HG02981 (cell line): Measurements from ENCODE around the gene HDHD2.
A peak's percentile ranks its signal among the peaks of the same experiment; 100 is the strongest.

ENCODE experiments used
- ATAC-seq: cut with Tn5 transposase; IDR thresholded peaks from one replicate; pipeline ENCODE4 v1.9.1; 2021; ENCODE audit warnings: mild to moderate bottlenecking, moderate library complexity; ENCODE audit not compliant: unreplicated experiment

Gene HDHD2

DNA sequence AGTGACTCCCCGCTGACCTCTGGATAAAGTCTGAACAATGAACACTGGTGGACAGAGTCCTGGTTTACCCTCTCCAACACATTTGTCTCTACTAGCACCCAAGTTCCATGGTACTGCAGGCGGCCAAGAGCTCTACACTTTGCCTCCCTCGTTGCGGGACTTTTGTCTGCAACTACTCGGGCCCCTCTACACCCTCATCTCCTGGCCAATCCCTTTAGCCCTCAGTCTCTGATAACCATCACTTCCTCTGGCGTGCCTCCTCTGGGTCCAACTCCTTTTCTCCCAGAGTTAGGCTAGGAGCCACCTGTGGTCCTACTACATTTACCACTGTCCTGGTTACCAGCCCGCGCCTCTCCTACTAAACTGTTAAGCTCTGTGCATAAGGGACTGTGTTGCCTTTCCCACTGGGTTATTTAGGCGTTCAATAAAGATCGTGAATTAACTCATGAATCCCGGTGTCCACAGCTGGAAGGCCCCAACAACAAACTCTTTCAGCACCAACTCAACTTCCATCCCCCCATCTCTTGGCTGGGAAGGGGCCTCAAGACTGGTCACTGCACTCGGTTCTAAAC lies 757 bp downstream of the HDHD2 start:
- no peak for ATAC-seq

DNA sequence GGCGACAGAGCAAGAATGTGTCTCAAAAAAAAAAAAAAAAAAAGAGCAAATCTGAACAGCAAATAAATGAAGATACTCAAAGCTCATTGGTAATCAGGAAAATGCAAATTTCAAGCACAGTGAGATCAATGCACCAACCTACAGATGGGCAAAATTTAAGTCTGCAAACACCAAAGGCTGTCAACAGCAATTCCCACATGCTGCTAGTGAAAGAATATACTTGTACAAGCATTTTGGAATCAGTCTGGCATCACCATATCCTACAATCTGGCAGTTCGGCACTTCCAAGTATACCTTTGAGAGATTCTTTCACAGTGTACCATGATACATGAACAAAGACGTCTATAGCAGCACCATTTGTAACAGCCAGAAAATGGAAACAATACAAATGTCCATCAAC lies 4.1 kb downstream of the HDHD2 start:
- ATAC-seq, result no peak

DNA sequence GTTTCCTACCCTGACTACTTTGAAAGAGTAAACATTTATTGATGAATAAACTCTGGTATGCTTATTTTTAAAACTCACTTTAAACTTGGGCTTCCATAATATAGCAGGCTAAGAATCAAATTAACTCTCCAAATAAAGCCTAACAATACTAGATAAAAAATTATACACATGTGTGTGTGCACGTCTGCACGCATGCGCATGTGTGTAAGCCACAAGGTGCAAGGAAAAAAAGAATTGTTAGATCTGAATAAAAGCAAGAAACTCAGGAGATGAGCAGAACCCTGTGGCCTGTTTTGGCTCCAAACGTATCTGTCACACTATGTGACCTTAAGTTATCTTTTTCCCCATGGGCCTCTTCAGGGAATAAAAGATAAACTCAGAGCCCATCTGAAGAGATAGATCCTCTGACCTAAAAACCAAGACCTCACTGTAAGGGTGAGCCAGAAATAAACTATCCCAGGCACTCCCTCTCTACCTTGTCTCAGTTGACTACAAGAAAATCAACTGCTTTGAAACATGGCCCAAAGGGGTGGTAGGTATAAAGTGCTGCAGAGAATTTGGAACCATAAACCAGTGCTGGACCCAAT lies 6.3 kb downstream of the HDHD2 start:
- ATAC-seq, result no peak

DNA sequence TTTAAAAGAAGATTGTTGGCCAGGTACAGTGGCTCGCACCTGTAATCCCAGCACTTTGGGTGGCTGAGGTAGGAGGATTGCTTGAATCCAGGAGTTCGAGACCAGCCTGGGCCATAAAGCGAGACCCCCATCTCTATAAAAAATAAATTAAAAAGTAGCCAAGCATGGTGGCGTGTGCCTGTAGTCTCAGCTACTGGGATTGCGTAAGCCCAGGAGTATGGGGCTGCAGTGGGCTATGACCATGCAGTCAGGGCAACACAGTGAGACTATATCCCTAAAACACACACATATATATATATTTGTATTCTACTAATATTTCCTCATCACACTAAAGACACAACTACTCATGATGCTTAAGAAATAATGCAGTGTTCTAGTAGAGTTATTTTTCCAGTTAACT lies 7.1 kb downstream of the HDHD2 start:
- no peak for ATAC-seq

DNA sequence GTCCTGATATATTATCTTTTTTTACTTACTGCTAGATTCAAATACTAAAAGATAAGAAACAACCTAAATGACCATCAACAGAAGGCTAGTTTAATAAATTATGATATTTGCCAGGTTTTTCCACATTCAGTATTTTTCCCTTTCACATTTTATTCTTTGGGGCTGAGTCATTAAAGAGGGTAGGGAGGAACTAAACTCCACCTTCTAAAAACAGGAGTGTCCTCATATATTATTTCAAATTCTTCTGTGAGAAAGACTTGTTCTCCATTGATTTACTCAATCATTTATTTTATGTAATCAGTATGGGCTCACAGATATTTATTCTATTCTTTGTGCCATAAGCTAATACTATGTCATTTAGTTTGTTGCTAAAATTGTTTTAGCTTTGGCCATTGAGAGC lies 9.0 kb downstream of the HDHD2 start:
- no peak for ATAC-seq

DNA sequence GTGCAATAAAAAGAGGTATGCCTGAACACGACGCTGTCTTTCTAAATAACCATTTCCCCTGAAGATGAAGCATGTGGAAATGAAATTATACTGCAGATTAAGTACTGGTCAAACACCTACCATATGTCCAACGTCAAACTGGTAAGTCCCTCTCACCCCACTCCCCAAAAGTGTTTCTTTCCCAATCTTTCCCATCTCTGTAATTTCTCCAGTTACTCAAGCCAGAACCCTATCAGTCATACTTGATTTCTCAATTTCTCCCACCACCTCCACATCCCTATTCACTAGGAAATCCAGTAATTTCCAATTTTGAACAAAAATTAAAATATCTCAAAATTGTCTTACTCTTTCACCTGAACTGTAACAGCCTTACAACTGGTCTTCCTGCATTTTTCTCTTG lies 29.2 kb downstream of the HDHD2 start:
- ATAC-seq, result no peak

DNA sequence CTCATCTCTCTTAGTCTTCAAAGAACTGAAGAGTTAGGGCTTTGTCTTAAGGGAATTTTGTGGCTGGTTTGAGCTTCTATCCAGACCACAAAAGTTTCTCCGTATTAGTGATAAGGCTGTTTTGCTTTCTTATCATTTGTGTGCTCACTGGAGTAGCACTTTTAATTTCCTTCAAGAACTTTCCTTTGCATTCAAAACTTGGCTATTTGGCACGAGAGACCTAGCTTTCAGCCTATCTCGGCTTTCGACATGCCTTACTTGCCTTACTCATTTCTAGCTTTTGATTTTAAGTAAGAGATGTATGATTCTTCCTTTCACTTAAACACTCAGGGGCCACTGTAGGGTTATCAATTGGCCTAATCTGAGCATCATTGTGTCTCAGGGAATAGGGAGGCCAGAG lies 29.9 kb downstream of the HDHD2 start:
- peak; percentile 89 for ATAC-seq

DNA sequence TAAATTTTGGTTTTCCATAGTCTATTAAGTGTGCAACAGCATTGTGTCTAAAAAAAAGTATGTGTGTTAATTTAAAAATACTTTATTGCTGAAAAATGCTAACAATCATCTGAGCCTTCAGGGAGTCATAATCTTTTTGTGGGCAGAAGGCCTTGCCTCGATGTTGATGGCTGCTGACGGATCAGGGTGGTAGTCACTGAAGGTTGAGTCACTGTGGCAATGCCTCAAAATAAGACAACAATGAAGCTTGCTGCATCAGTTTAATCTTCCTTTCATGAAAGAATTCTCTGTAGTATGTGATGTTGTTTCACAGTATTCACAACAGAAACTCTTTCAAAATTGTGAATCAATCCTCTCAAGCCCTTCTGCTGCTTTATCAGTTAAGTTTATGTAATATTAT lies 31.3 kb downstream of the HDHD2 start:
- ATAC-seq, result no peak

DNA sequence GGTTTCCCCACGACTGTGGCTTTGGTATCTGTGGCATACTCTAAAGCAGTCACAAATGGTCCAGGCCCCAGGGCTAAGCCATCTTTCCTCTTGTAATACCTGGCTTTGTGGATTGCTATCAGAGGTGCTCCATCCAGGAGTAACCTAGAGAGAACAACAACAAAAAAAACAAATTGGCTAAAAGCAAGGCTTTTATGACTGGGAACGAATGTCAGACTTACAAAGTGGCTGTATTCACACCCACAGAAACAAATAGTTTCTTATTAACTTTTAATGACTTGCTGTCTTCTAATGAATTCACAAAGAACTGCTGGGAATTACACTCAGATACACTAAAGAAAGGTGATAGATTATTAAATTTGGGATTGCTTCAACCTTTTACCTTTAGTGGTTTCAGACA lies 35.1 kb downstream of the HDHD2 start:
- ATAC-seq, result no peak

DNA sequence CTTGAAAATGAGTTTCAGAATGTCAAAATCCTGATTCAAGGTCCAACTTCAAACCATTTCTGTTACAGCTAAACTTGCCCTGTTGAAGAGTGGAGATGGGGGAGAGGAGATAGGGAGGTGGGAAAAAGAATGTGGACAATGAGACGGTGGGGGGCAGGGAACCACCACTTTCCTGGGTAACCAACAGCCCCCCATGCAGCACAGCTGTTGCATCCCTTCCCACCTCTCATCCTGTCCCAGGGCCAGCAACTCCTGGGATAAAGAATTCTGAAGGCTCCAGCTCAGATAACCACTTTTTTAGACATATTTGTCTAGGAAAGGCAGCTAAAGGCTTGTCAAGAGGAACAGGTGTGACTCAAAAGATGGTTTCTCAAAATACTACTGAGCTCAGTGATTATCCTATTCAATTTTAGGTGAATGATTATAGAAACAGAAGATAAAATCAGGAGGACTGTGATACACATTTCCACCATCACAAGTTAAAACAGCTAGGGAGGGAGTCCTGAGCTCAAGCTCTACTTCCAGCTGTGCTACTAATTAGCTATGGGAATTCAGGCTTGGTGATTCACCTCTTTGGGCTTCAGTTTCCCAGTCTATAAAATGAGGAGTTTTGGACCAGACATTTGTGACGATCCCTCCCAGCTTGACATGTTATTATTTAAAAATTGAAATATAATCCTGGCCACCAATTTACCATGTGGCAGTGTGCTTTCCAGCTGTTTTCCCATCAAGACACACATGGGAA lies 36.3 kb downstream of the HDHD2 start:
- ATAC-seq, result no peak

DNA sequence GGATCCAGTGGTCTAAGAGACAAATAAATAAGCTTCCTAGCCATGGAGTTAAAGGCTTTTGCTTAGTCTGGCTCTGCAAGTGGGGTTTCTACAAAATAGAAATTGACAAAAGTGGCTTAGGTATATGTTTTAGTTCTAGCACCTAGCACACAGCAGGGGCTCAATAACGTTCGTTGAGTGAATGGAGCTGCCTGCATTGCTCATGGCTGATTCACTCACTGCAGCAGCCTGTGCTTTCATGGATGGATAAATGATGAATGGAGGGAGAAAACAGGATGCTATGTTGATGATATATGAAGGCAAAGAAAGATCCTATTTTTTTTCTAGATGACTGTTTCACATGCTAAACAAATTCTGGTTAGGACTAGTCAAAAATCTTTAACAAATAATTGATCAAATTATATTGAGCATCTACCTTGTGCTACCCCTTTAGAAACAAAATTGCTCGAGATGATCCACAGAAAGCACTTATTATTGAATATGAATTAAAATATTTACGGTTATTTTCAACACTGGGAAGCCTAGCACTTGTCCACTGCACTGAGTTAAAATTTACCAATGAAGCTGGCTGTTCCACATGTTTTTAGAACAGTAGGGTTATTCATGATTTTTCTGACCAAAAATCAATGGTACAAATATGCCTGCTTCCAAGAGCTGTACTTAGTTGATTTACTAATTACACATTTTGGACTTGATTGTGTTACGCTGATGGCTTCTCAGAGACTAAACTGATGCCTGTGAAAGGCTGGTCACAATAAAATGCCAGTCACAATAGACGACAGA lies 39.6 kb downstream of the HDHD2 start:
- ATAC-seq, result no peak

DNA sequence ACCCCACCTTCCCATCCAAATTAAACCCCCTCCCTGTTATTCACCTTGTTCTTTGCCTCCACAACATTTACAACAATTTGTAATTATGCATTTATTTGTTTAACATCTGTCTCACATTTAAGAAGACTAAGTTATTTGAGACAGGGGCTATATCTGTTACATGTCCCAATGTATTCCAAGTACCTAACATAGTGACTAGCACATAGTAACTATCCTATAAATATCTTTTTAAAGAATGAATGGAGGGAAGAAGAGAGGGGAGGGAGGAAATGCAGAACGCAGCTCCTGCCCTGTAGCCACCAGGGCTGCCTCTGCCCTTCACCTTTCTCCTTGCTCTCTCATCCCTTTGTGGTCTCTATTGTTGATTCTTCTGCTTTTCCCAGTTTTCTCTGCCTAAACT lies 40.6 kb downstream of the HDHD2 start:
- no peak for ATAC-seq

DNA sequence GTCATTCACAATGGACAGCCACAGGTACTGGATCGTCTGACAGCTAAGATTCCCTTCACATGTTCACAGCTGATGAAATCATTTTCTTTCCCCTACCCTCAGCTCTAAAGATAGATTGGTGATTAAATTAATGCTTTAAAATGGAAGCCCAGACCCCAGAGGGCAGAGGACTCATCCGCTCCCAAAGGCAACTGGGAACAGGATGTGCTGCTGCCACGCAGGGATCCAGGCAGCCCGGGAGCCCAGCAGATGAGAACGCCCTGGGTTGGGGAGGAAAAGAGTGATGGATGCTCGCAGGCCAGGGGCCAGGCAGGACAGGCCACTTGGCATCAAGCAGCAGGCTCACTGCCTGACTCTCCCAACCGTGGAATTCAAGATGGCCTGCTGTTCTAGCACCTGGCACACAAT lies 41.3 kb downstream of the HDHD2 start:
- no peak for ATAC-seq

DNA sequence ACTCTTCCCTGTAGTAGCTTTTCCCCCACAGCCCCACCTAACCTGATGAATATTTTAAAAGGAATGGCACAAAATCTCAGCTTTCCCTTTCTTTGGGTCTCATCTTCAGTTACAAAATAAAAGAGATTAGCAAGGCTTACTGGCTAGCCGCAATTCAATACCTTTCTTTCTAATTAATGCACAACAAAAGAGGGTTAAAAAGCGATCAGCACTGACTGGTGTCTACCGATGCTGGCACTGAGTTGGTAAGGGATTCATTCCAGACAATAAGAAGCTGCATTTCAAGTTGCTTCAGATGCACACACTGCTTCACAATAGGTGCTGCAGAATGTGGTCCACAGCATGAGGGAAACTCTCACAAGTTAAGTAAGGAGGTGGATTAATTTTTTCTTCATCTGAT lies 41.9 kb downstream of the HDHD2 start:
- no peak for ATAC-seq

DNA sequence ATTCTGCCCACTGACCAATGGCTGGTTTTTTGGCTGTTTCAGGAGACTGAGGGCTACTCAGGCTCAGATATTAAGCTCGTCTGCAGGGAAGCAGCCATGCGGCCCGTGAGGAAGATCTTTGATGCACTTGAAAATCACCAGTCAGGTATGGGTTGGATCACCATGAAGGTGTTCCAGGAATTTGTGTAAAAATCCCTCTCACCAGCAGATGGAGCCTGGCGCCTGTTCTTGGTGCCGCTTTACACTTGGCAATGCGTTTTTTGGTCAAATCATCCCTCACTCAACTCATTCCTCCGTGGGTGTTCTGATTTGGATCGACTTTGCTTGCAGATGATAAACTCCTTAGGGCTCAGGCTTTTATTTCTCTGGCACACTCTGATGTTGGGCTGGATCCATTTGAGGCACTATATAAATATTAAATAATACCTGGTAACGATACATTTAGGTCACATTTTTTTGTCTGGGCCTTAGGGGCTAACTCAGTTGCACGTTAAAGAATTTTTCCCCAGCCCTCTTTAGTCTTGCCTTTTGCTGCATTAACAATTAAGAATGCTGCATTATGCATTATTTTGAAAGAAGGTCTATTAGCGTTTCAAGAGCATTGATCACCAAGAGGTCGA lies 50.0 kb downstream of the HDHD2 start:
- peak; percentile 48 for ATAC-seq

DNA sequence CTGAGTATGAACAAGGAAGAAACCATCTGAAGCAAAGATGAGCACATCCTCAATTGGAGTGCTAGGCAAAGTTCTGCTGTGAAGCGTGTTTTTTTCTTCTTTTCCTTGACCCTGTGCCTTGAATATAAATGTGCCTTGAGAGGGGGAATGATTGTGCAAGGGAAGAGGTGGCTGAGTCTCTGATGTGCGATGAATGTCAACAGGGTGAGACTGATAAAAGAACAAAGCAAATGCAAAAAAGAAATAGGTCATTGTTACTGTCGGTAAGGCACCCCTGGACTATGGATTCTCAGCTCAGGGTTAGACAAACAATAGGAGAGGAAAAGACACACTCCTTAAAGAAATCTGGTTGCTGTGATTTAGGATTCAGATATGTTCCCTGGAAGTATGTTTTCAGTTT lies 54.5 kb downstream of the HDHD2 start:
- ATAC-seq, result no peak

DNA sequence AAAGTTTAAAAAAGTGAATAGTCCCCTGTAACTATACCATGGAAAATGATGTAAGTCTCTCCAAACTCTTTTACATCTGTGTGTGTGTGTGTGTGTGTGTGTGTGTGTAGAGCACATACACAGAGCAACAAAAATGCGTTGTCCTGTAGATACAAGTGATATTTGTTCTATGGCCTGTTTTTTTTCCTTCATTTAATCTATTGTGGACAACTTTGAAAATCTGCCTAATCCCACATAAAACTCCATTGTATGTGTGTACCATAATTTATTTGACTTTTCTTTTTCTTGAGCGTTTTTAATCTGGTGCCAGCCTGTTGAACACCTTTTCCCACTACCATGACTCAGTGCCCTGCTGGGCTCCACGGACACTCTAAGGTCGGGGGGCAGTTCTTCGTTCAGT lies 62.6 kb downstream of the HDHD2 start:
- no peak for ATAC-seq

DNA sequence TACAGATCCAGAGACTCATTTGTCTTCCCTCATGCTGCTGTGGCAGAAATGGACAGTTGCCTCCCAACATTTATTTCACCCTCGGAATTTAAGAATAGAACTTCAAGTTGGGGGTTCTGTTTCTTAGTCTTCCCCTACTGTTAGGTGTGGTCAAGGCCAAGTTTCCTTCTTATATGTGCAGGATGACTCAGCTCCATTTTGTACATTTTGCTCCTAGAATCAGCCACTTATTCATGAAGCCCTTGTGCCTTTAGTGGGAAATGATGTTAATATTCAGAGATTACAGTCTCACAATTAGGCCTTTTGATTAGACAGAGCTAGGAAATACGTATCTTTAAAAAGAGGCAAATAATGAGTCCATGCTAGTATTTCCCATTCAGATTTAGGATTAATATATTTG lies 68.7 kb downstream of the HDHD2 start:
- ATAC-seq, result no peak

DNA sequence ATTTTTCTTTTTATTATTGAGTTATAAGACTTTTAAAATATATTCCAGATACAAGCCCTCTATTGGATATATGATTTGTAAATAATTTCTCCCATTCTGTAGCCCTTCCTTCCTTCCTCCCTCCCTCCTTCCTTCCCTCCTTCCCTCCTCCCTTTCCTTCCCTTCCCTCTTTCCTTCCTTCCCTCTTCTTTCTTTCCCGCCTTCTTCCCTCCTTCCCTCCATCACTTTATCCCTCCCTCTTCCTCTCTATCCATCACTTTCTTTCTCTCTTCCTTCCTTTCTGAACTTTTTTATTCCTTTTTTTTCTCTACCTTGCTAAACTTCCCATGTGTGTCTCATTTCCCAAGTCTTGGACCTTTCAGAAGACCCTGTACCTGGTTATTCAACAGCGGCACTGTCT lies 69.4 kb downstream of the HDHD2 start:
- ATAC-seq, result no peak

DNA sequence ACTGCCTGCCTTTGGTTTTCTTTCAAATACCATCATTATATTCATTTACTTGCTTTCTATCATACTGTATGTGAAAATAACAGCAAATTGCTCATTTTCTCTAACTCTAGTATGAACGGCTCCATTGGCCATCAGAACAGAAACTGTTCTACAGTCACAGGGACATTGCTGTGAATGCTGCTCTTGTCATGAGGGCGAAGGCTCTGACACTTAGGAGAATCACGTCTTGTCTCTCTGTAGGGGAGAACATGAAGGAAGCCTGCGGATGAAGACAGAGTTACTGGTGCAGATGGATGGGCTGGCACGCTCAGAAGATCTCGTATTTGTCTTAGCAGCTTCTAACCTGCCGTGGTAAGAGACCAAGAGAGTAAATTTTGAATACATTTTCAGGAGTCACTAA lies 73.2 kb downstream of the HDHD2 start:
- ATAC-seq, result no peak

DNA sequence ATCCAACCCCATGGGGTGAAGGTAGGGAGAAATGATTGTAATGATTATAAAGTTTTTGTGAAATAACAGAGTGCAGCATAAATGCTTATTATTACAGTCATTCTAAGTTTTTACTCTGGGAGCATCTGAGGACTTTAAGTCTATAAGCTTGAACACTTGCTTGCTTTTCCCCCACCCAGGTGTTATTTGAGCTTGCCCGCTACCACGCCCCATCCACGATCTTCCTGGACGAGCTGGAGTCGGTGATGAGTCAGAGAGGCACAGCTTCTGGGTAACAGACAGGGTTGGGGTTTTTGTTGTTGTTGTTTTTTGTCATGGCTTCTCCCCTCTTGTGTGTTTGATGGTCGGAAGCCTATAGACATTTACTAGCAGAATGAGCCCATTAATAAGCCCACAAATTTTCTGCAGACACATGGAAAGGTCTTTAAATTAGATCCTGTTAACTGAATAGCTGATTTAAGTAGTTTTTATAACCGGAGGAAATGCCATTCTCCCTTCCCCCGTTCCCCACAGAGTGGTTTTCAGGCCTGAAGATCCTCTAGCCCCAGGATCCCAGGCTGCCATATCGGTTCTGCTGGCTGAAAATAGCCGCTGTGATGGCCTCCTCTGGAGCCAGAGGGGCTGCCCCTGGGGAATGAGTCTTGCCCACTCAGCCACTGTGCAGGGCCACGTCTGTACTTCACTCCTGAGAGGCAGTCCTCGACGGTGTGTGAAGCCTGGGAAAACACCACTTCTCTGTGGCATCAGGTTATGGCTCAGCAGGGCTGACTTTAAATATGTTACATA lies 75.0 kb downstream of the HDHD2 start:
- ATAC-seq, result no peak
